HepG2 (cell line): ENCODE data around the gene NFAT5. TPM values are rescaled to one million over a fixed set of nuclear protein-coding genes. Genes with fewer than 3 reads are reported as not detected.
"Not testable (repeated sequence)": the region's sequence is repeated elsewhere in the genome, so short reads cannot be mapped to it uniquely, and the experiment has no call there.

Experiments
- ATAC-seq: fragments of 200-7000 bp; cut with Tn5 transposase; 3 replicates; pipeline ENCODE4 v1.9.1; 2020; ENCODE audit warnings: mild to moderate bottlenecking, moderate library complexity
- BruUV-seq: library from RNA; stranded (reverse); fragments of 400-500 nt; replicated peaks from 2 replicates; lab custom pipeline; 2021; lab: Mats Ljungman, UMichigan
- CTCF ChIA-PET: fragments of 300-600 bp; formaldehyde crosslinking; extraction: SDS; loops from one replicate; lab custom pipeline; 2021; ENCODE audit warnings: low total read pairs, inconsistent platforms, low intra/inter-chr PET ratio; lab: Yijun Ruan, JAX
- POLR2A ChIA-PET: fragments of 350-600 bp; sonication (Branson Sonifier 250); formaldehyde crosslinking; loops from one replicate; lab custom pipeline; 2020; ENCODE audit warnings: antibody characterized with exemption, inconsistent platforms; lab: Yijun Ruan, JAX
- DNase-seq: peaks from one replicate; pipeline ENCODE4 v3.0.0-alpha.2; 2015; ENCODE audit warnings: low spot score
- FAIRE-seq: peaks from 3 replicates; lab custom pipeline; 2011; peaks lifted over from hg19 to GRCh38; lab: Jason Lieb, UNC
- H2AFZ ChIP-seq: one replicate; pipeline ENCODE4 v1.6.1; 2011; ENCODE audit warnings: low read length, inconsistent platforms
- H3K27ac ChIP-seq: fragments of 300-600 bp; 3 replicates; pipeline ENCODE4 v1.8.0; 2011; ENCODE audit warnings: mixed run types, mild to moderate bottlenecking, mixed read lengths, low read length, inconsistent platforms; ENCODE audit not compliant: insufficient read depth; ENCODE audit errors: extremely low read length
- H3K27me3 ChIP-seq, 2 experiments: fragments of 200-600 bp in 1 of 2; 2 replicates in 1 of 2; 3 replicates in 1 of 2; pipeline versions ENCODE4 v1.6.0 to v1.8.0; 2011; ENCODE audit warnings: low read length in 2 of 2, mild to moderate bottlenecking in 2 of 2, moderate library complexity in 2 of 2, inconsistent platforms in 1 of 2; ENCODE audit not compliant: insufficient read depth in 2 of 2, control insufficient read depth in 1 of 2
- H3K36me3 ChIP-seq, 2 experiments: fragments of 200-600 bp in 1 of 2; replicated peaks in 1 of 2; 2 replicates in 1 of 2; 3 replicates in 1 of 2; pipeline versions ENCODE4 v1.5.1 to v1.8.0; 2011; ENCODE audit warnings: low read length in 2 of 2, inconsistent platforms in 1 of 2; ENCODE audit not compliant: insufficient read depth in 2 of 2, control insufficient read depth in 1 of 2
- H3K4me1 ChIP-seq: 2 replicates; pipeline ENCODE4 v1.5.1; 2012; ENCODE audit warnings: low read length, inconsistent platforms; ENCODE audit not compliant: insufficient read depth
- H3K4me2 ChIP-seq: 2 replicates; pipeline ENCODE4 v1.6.0; 2011; ENCODE audit warnings: low read depth, low read length, inconsistent platforms
- H3K4me3 ChIP-seq, 3 experiments: fragments of 200-600 bp in 1 of 3; sonication (generic), shearing (Covaris generic) in 1 of 3; replicated peaks in 1 of 3; 2 replicates each; pipeline ENCODE4 v1.5.1; 2011 to 2016; ENCODE audit warnings: low read length in 3 of 3, inconsistent platforms in 2 of 3, low read depth in 2 of 3, mild to moderate bottlenecking in 2 of 3, control low read depth in 1 of 3, mixed read lengths in 1 of 3; ENCODE audit not compliant: insufficient read depth in 1 of 3
- H3K79me2 ChIP-seq: one replicate; pipeline ENCODE4 v1.6.1; 2011; ENCODE audit warnings: low read length, inconsistent platforms; ENCODE audit not compliant: insufficient read depth
- H3K9ac ChIP-seq: 2 replicates; pipeline ENCODE4 v1.6.0; 2011; ENCODE audit warnings: mild to moderate bottlenecking, low read depth, low read length, inconsistent platforms; ENCODE audit not compliant: insufficient read depth
- H3K9me3 ChIP-seq: 2 replicates; pipeline ENCODE4 v1.5.1; 2012; ENCODE audit warnings: mild to moderate bottlenecking, low read length
- H4K20me1 ChIP-seq: 2 replicates; pipeline ENCODE4 v1.6.0; 2011; ENCODE audit warnings: inconsistent platforms, mild to moderate bottlenecking, low read length, moderate library complexity; ENCODE audit not compliant: insufficient read depth
- ZNF121 ChIP-seq: sonication (generic); formaldehyde crosslinking; IDR thresholded peaks from 2 replicates; pipeline ENCODE4 v1.5.0; 2020; ENCODE audit warnings: mild to moderate bottlenecking, missing genetic modification reagents
- ZNF7 ChIP-seq: IDR thresholded peaks from 2 replicates; pipeline ENCODE4 v1.6.1; 2016; ENCODE audit warnings: missing biosample characterization, missing genetic modification reagents
- WGBS: methylation state at CpG from one replicate; pipeline ENCODE4 v1.1.6; 2017; ENCODE audit warnings: low lambda C conversion rate; 5-methylcytosine and 5-hydroxymethylcytosine counted together
- in situ Hi-C: cut with HindIII; loops from 2 replicates; pipeline ENCODE4 v1.10.0; 2017; ENCODE audit warnings: low pct_unique_long_range_greater_than_20kb; ENCODE audit not compliant: extremely low pct_ligation_motif_present
- intact Hi-C: fragments of 100-400 bp; cut with micrococcal nuclease; formaldehyde crosslinking; loops from one replicate; pipeline ENCODE4 v1.10.0; 2022; ENCODE audit not compliant: unreplicated experiment
- polyA plus RNA-seq, 8 experiments: library from polyadenylated mRNA; depleted of rRNA in 3 of 8; stranded (reverse) in 7 of 8; unstranded in 1 of 8; fragments of >200 nt; fragmentation: Illumina TruSeq in 4 of 8; extraction: Trizol in 4 of 8; gene quantifications; 2 replicates each; pipeline versions ENCODE4 v1.2.1 to v1.2.3, GENCODE V29; 2011 to 2016; ENCODE audit warnings: low read depth in 4 of 8, missing spikeins in 1 of 8, mixed read lengths in 1 of 8; ENCODE audit not compliant: insufficient read depth in 1 of 8
- total RNA-seq, 5 experiments: library from RNA; depleted of rRNA; stranded (reverse); fragments of >200 nt; fragmentation: Illumina TruSeq; extraction: Trizol; gene quantifications; 2 replicates each; pipeline ENCODE4 v1.2.3, GENCODE V29; 2016; ENCODE audit warnings: low read depth in 1 of 5

Gene NFAT5
- total and polyA plus RNA-seq, 2 of the 13 experiments (the other 11 are each of a cell fraction or from before 2014, with no cell fraction given), result 20.5 to 54.3 TPM

DNA sequence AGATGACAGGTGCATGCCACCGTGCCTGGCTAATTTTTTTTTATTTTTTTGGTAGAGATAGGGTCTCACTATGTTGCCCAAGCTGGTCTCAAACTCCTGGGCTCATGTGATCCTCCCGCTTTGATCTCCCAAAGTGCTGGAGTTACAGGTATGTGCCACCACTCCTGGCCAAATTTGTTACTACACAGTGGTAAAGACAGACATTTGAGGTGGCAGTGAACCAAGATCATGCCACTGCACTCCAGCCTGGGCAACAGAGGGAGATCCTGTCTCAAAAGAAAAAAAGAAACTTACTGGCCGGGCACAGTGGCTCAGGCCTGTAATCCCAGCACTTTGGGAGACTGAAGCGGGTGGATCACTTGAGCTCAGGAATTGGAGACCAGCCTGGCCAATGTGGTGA lies 163.3 kb downstream of the NFAT5 start:
- H3K36me3 ChIP-seq, FAIRE-seq, intact Hi-C loops, BruUV-seq, H3K4me3 ChIP-seq, DNase-seq, H3K27ac ChIP-seq, CTCF ChIA-PET, H3K9ac ChIP-seq, H3K4me2 ChIP-seq, ATAC-seq, H2AFZ ChIP-seq, H3K9me3 ChIP-seq, H3K27me3 ChIP-seq, in situ Hi-C loops, H4K20me1 ChIP-seq: not testable (repeated sequence)
- TF ChIP-seq ZNF7 (CRISPR knock-in tag) (peak; percentile 98), ZNF121 (CRISPR knock-in tag) (peak; percentile 72)
- WGBS, result 88% methylated on average over 4 of the region's 4 CpGs
- Histone ChIP-seq H3K79me2 (peaks cover 35% of the 10 kb centered on the region), H3K4me1 (peaks cover 47% of the 10 kb centered on the region)
- POLR2A ChIA-PET, result interaction anchor here (10.0 kb wide), 1 partner anchor 23 kb away, joined by 211 read pairs; the partner anchor contains the start of gene NOB1

DNA sequence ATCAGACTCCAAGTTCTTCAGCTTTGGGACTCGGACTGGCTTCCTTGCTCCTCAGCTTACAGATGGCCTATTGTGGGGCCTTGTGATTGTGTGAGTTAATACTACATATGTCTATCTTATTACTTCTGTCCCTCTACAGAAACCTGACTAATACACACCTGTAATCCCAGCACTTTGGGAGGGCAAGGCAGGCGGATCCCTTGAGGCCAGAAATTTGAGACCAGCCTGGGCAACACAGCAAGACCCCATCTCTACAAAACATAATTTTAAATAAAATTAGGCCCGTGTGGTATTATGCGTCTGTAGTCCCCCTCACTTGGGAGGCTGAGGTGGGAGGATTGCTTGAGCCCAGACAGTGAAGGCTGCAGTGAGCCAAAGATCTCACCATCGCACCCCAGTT lies 165.5 kb downstream of the NFAT5 start:
- POLR2A ChIA-PET, result interaction anchor here (0.6 kb wide), 1 partner anchor 9 kb away, joined by 3 read pairs; no protein-coding TSS in a partner anchor
- ATAC-seq, result not testable (repeated sequence)
- TF ChIP-seq ZNF121 (CRISPR knock-in tag), result peak; percentile 68; the same call in 1 of the 2 replicates

More for the DNA sequence above, 165.5 kb downstream of the NFAT5 start:
- Histone ChIP-seq H3K4me1 (peaks cover 39% of the 10 kb centered on the region), H3K79me2 (peaks cover 13% of the 10 kb centered on the region)
- in situ Hi-C loops, H3K36me3 ChIP-seq, H3K4me3 ChIP-seq, intact Hi-C loops, H3K27me3 ChIP-seq, H2AFZ ChIP-seq, H3K4me2 ChIP-seq, BruUV-seq, FAIRE-seq, DNase-seq, H4K20me1 ChIP-seq, CTCF ChIA-PET, H3K9ac ChIP-seq, H3K9me3 ChIP-seq, H3K27ac ChIP-seq: not testable (repeated sequence)
- WGBS, result 85% methylated on average over 5 of the region's 5 CpGs
